H9 (cell line): ENCODE data around the gene TMEM219. TPM values are rescaled to one million over a fixed set of nuclear protein-coding genes. Genes with fewer than 3 reads are reported as not detected.

Source experiments
- DNase-seq: peaks from one replicate; pipeline ENCODE4 v3.0.0-alpha.2; 2017
- H2AFZ ChIP-seq: one replicate; pipeline ENCODE4 v1.6.1; 2013; ENCODE audit warnings: mild to moderate bottlenecking, low read length, control low read depth, moderate library complexity
- H2AK5ac ChIP-seq: 2 replicates; pipeline ENCODE4 v1.6.1; 2013; ENCODE audit warnings: low read length, control low read depth, mixed read lengths; ENCODE audit not compliant: insufficient read length
- H2BK120ac ChIP-seq: one replicate; pipeline ENCODE4 v1.6.1; 2013; ENCODE audit warnings: low read depth, mild to moderate bottlenecking, low read length, control low read depth, inconsistent platforms; ENCODE audit not compliant: poor library complexity, severe bottlenecking
- H2BK12ac ChIP-seq: 2 replicates; pipeline ENCODE4 v1.6.1; 2013; ENCODE audit warnings: low read length, control low read depth, mixed read lengths, low read depth; ENCODE audit not compliant: insufficient read length
- H2BK15ac ChIP-seq: 2 replicates; pipeline ENCODE4 v1.6.1; 2013; ENCODE audit warnings: low read depth, low read length, control low read depth
- H2BK20ac ChIP-seq: one replicate; pipeline ENCODE4 v1.6.1; 2013; ENCODE audit warnings: low read depth, mild to moderate bottlenecking, low read length, control low read depth, inconsistent platforms; ENCODE audit not compliant: poor library complexity, severe bottlenecking
- H2BK5ac ChIP-seq: 2 replicates; pipeline ENCODE4 v1.6.1; 2013; ENCODE audit warnings: low read length, control low read depth, mixed read lengths; ENCODE audit not compliant: insufficient read length
- H3K14ac ChIP-seq: 2 replicates; pipeline ENCODE4 v1.6.1; 2013; ENCODE audit warnings: low read length, control low read depth; ENCODE audit not compliant: insufficient read depth
- H3K18ac ChIP-seq: 2 replicates; pipeline ENCODE4 v1.6.1; 2013; ENCODE audit warnings: low read depth, mild to moderate bottlenecking, mixed read lengths, low read length, control low read depth; ENCODE audit not compliant: insufficient read length
- H3K23ac ChIP-seq: 2 replicates; pipeline ENCODE4 v1.6.1; 2013; ENCODE audit warnings: low read length, control low read depth, mixed read lengths, low read depth; ENCODE audit not compliant: insufficient read length
- H3K23me2 ChIP-seq: 2 replicates; pipeline ENCODE4 v1.6.1; 2013; ENCODE audit warnings: low read depth, mild to moderate bottlenecking, mixed read lengths, low read length, control low read depth; ENCODE audit not compliant: insufficient read length, poor library complexity, severe bottlenecking
- H3K27ac ChIP-seq: 2 replicates; pipeline ENCODE4 v1.5.1; 2013; ENCODE audit warnings: low read length, control low read depth, mixed read lengths, low read depth; ENCODE audit not compliant: insufficient read length
- H3K27me3 ChIP-seq: 2 replicates; pipeline ENCODE4 v1.6.1; 2013; ENCODE audit warnings: low read length, control low read depth, inconsistent platforms; ENCODE audit not compliant: insufficient read depth
- H3K4ac ChIP-seq: 2 replicates; pipeline ENCODE4 v1.6.1; 2013; ENCODE audit warnings: low read depth, mild to moderate bottlenecking, control low read depth, inconsistent platforms, low read length, moderate library complexity
- H3K4me1 ChIP-seq: 2 replicates; pipeline ENCODE4 v1.6.1; 2013; ENCODE audit warnings: low read length, control low read depth, inconsistent platforms; ENCODE audit not compliant: insufficient read depth
- H3K4me2 ChIP-seq: 2 replicates; pipeline ENCODE4 v1.6.1; 2013; ENCODE audit warnings: low read length, control low read depth, mixed read lengths; ENCODE audit not compliant: insufficient read length, insufficient read depth
- H3K56ac ChIP-seq: 2 replicates; pipeline ENCODE4 v1.6.1; 2013; ENCODE audit warnings: low read depth, mild to moderate bottlenecking, mixed read lengths, low read length, control low read depth; ENCODE audit not compliant: insufficient read length
- H3K79me1 ChIP-seq: 2 replicates; pipeline ENCODE4 v1.6.1; 2013; ENCODE audit warnings: low read depth, mild to moderate bottlenecking, moderate library complexity, low read length, control low read depth, inconsistent platforms; ENCODE audit not compliant: insufficient read depth, poor library complexity, severe bottlenecking
- H3K79me2 ChIP-seq: 2 replicates; pipeline ENCODE4 v1.6.1; 2013; ENCODE audit warnings: low read length, control low read depth, inconsistent platforms; ENCODE audit not compliant: insufficient read depth
- H3K9ac ChIP-seq: 2 replicates; pipeline ENCODE4 v1.6.1; 2013; ENCODE audit warnings: low read length, control low read depth, mixed read lengths; ENCODE audit not compliant: insufficient read length; ENCODE audit errors: extremely low read depth
- H3K9me3 ChIP-seq: one replicate; pipeline ENCODE4 v1.6.1; 2013; ENCODE audit warnings: low read depth, low read length, inconsistent platforms; ENCODE audit not compliant: control insufficient read depth
- H3T11ph ChIP-seq: one replicate; pipeline ENCODE4 v1.6.1; 2013; ENCODE audit warnings: mild to moderate bottlenecking, low read length, control low read depth, inconsistent platforms
- H4K20me1 ChIP-seq: one replicate; pipeline ENCODE4 v1.6.1; 2013; ENCODE audit not compliant: control insufficient read depth, insufficient read length, insufficient read depth
- H4K5ac ChIP-seq: 2 replicates; pipeline ENCODE4 v1.6.1; 2013; ENCODE audit warnings: low read depth, mild to moderate bottlenecking, mixed read lengths, low read length, control low read depth; ENCODE audit not compliant: insufficient read length
- H4K8ac ChIP-seq: replicated peaks from 2 replicates; pipeline ENCODE4 v1.6.1; 2013; ENCODE audit warnings: low read length, control low read depth, mixed read lengths, low read depth; ENCODE audit not compliant: insufficient read length
- H4K91ac ChIP-seq: 2 replicates; pipeline ENCODE4 v1.6.1; 2013; ENCODE audit warnings: low read depth, mild to moderate bottlenecking, moderate library complexity, mixed read lengths, low read length, control low read depth; ENCODE audit not compliant: insufficient read length
- H3K27ac Mint-ChIP-seq, 3 experiments: 2 replicates in 2 of 3; 3 replicates in 1 of 3; pipeline ENCODE4 v1.8.0; 2020 to 2021; ENCODE audit warnings: mixed read lengths in 3 of 3, mild to moderate bottlenecking in 1 of 3, moderate library complexity in 1 of 3
- H3K27me3 Mint-ChIP-seq: 2 replicates; pipeline ENCODE4 v1.8.0; 2021; ENCODE audit warnings: low read depth, mild to moderate bottlenecking, moderate library complexity, mixed read lengths
- H3K36me3 Mint-ChIP-seq, 3 experiments: 2 replicates in 2 of 3; 3 replicates in 1 of 3; pipeline ENCODE4 v1.8.0; 2020 to 2021; ENCODE audit warnings: low read depth in 3 of 3, mixed read lengths in 3 of 3; ENCODE audit not compliant: insufficient read depth in 1 of 3
- H3K4me1 Mint-ChIP-seq, 2 experiments: 2 replicates each; pipeline ENCODE4 v1.8.0; 2020; ENCODE audit warnings: mixed read lengths in 2 of 2
- H3K4me3 Mint-ChIP-seq, 2 experiments: 2 replicates in 1 of 2; 3 replicates in 1 of 2; pipeline ENCODE4 v1.8.0; 2020 to 2021; ENCODE audit warnings: mild to moderate bottlenecking in 2 of 2, mixed read lengths in 2 of 2, moderate library complexity in 1 of 2
- H3K9me3 Mint-ChIP-seq, 2 experiments: 2 replicates in 1 of 2; 3 replicates in 1 of 2; pipeline ENCODE4 v1.8.0; 2020; ENCODE audit warnings: mild to moderate bottlenecking in 2 of 2, mixed read lengths in 2 of 2, moderate library complexity in 1 of 2
- CTCF ChIP-seq: fragments of 200-600 bp; sonication (generic); conservative IDR thresholded peaks from 3 replicates; pipeline ENCODE4 v1.8.0; 2021; ENCODE audit warnings: antibody characterized with exemption, mild to moderate bottlenecking
- WGBS: extraction: QIAGEN DNeasy Blood & Tissue Kit; methylation state at CpG from one replicate; pipeline ENCODE4 v1.1.7; 2013; ENCODE audit warnings: missing lambda C conversion rate, low lambda C conversion rate, mixed read lengths; ENCODE audit not compliant: insufficient read length; ENCODE audit errors: extremely low coverage; 5-methylcytosine and 5-hydroxymethylcytosine counted together
- total RNA-seq: library from RNA; stranded (reverse); gene quantifications from 2 replicates; pipeline ENCODE4 v1.2.1, GENCODE V29; 2021

The TMEM219 gene
- total RNA-seq, 1 experiment from 2014 or later = 89.1 TPM

DNA sequence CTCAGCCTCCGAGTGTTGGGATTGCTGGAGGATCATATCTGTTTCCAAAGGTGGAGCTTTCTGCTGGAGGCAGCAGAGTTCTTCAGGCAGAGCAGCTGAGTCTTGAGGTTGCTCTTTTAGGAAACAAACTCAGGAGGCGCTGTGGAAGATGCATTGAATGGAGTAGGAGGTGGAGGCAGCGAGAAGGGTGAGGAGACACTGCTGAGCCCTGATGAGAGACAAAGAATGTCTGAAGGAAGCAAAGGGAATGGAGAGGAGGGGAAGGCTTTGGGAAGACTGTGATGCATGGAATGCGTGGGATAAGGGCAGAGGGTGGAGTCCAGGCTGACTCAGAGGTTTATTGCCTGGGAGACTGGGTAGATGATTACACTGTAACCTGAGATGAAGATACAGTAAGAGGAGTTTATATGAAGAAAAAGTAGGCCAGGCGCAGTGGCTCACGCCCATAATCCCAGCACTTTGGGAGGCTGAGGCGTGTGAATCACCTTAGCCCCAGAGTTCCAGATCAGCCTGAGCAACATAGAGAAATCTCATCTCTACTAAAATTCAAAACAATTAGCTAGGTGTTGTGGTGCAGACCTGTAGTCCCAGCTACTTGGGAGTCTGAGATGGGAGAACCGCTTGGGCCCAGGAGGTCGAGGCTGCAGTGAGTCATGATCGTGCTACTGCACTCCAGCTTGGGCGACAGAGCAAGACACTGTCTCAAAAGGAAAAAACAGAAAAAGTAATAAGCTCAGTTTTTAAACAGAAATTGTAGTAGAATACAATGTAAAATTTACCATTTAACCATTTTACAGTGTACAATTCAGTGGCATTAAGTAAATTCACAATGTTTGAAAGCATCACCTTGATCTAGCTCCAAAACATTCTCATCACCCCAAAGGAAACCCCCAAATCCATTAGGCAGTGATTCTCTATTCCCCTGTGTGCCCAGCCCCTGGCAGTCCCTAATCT, 17.8 kb upstream of the TMEM219 start:
- H3K23me2 ChIP-seq = no peaks in the 10 kb centered on the region
- H2BK120ac ChIP-seq = no peak overlapping the region
- no peak overlapping the region for H2BK12ac ChIP-seq
- H3K9ac ChIP-seq = no peak overlapping the region
- WGBS = no CpG with 5 or more reads among the region's 11 CpGs
- H2AK5ac ChIP-seq = no peak overlapping the region
- no peak overlapping the region for H4K8ac ChIP-seq
- no peak overlapping the region for H3K4ac ChIP-seq
- no peak overlapping the region for H3K23ac ChIP-seq
- peak; percentile 56 for TF ChIP-seq CTCF
- H3K4me2 ChIP-seq = no peak overlapping the region
- H3K27ac ChIP-seq = no peak overlapping the region
- H3K56ac ChIP-seq = no peak overlapping the region
- no peaks in the 10 kb centered on the region for H3K79me2 ChIP-seq
- no peaks in the 10 kb centered on the region for H3K27me3 ChIP-seq
- Mint-ChIP-seq H3K4me3 (peak overlapping the region in 1 of 2 experiments; percentile 25; a peak in 2 of 5 replicates), H3K36me3 (no peaks in the 10 kb centered on the region; a peak in 1 of 7 replicates), H3K27ac (peak overlapping the region in 2 of 3 experiments; percentile 4 to 89; a peak in 4 of 7 replicates), H3K4me1 (peaks cover 8 to 10% of the 10 kb centered on the region in 2 experiments), H3K27me3 (peaks cover 10% of the 10 kb centered on the region), H3K9me3 (peaks cover 0 to 4% of the 10 kb centered on the region in 2 experiments; a peak in 1 of 5 replicates)
- no peak overlapping the region for H2BK15ac ChIP-seq
- H2BK20ac ChIP-seq = no peak overlapping the region
- H2AFZ ChIP-seq = no peak overlapping the region
- peak; percentile 80 for DNase-seq
- H4K5ac ChIP-seq = no peak overlapping the region
- peak overlapping the region; percentile 19 for H3K18ac ChIP-seq
- no peak overlapping the region for H4K91ac ChIP-seq
- no peak overlapping the region for H3K14ac ChIP-seq
- H2BK5ac ChIP-seq = no peak overlapping the region
- H3K79me1 ChIP-seq = no peaks in the 10 kb centered on the region
- H3K4me1 ChIP-seq = no peaks in the 10 kb centered on the region
- H3T11ph ChIP-seq = no peak overlapping the region
- no peaks in the 10 kb centered on the region for H4K20me1 ChIP-seq
- no peaks in the 10 kb centered on the region for H3K9me3 ChIP-seq
